Germinal center (tissue), 1 donor: ENCODE data around the gene MAP4K1.
"Not testable (repeated sequence)": the region's sequence is repeated elsewhere in the genome, so short reads cannot be mapped to it uniquely, and the experiment has no call there.

ENCODE experiments used
- DNase-seq: peaks from one replicate; pipeline ENCODE4 v3.0.0; 2012; ENCODE audit warnings: mixed read lengths, low spot score

Gene MAP4K1

GRCh38 chr19:38650911-38651584 lies 33.3 kb upstream of the MAP4K1 start:
- DNase-seq = no peak

GRCh38 chr19:38650172-38650775 lies 32.5 kb upstream of the MAP4K1 start:
- no peak for DNase-seq

- DNase-seq = no peak
These were observed 31.8 kb upstream of the MAP4K1 start for GRCh38 chr19:38649305-38650171.

GRCh38 chr19:38648769-38649304 lies 31.1 kb upstream of the MAP4K1 start:
- no peak for DNase-seq

- no peak for DNase-seq
These were observed 30.4 kb upstream of the MAP4K1 start for GRCh38 chr19:38647966-38648768.

- peak; percentile 99 for DNase-seq
These were observed 29.7 kb upstream of the MAP4K1 start, which contains the start of gene ACTN4 for GRCh38 chr19:38647368-38647965. ACTN4 (plus strand) TSS chr19:38647649; CDS start chr19:38647746, 97 bp downstream.

GRCh38 chr19:38644719-38645118 lies 27.0 kb upstream of the MAP4K1 start:
- DNase-seq = no peak

GRCh38 chr19:38642176-38642575 lies 24.4 kb upstream of the MAP4K1 start:
- no peak for DNase-seq

- DNase-seq = no peak
These were observed 22.6 kb upstream of the MAP4K1 start for GRCh38 chr19:38640368-38640767.

GRCh38 chr19:38639679-38640078 lies 21.9 kb upstream of the MAP4K1 start:
- no peak for DNase-seq

GRCh38 chr19:38638461-38638860 lies 20.7 kb upstream of the MAP4K1 start:
- DNase-seq = no peak

- no peak for DNase-seq
These were observed 18.0 kb upstream of the MAP4K1 start for GRCh38 chr19:38635483-38636399.

GRCh38 chr19:38634757-38635482 lies 17.2 kb upstream of the MAP4K1 start:
- DNase-seq = peak; percentile 84

- DNase-seq = no peak
These were observed 14.9 kb upstream of the MAP4K1 start for GRCh38 chr19:38632476-38633213.

- not testable (repeated sequence) for DNase-seq
These were observed 14.2 kb upstream of the MAP4K1 start for GRCh38 chr19:38631811-38632475.

GRCh38 chr19:38631301-38631700 lies 13.5 kb upstream of the MAP4K1 start:
- DNase-seq = not testable (repeated sequence)

GRCh38 chr19:38629568-38629967 lies 11.8 kb upstream of the MAP4K1 start:
- DNase-seq = no peak

- DNase-seq = no peak
These were observed 8.6 kb upstream of the MAP4K1 start for GRCh38 chr19:38626401-38626800.
